Natural killer cell (primary cell): ENCODE data around the gene TMEM150A. TPM values are rescaled to one million over a fixed set of nuclear protein-coding genes. Genes with fewer than 3 reads are reported as not detected.
A peak's percentile ranks its signal among the peaks of the same experiment; 100 is the strongest.

ENCODE experiments used
- ATAC-seq, 3 donors: fragments of 150-1000 bp in 2 of 3; fragments of 200-7000 bp in 1 of 3; cut with Tn5 transposase; 1 replicate in 1 of 3; 2 replicates in 2 of 3; pipeline ENCODE4 v1.10.0; 2021; ENCODE audit warnings: mild to moderate bottlenecking in 2 of 3, moderate library complexity in 2 of 3
- DNase-seq, 2 donors: peaks; one replicate each; pipeline versions ENCODE4 v3.0.0 to v3.0.0-alpha.2; 2013 to 2021; ENCODE audit warnings: mixed read lengths in 1 of 2
- H3K27ac ChIP-seq: one replicate; pipeline ENCODE4 v1.5.1; 2013; ENCODE audit warnings: mild to moderate bottlenecking, low read length
- H3K27me3 ChIP-seq: one replicate; pipeline ENCODE4 v1.6.1; 2013; ENCODE audit warnings: low read length; ENCODE audit not compliant: control insufficient read depth, insufficient read depth
- H3K36me3 ChIP-seq: one replicate; pipeline ENCODE4 v1.6.1; 2013; ENCODE audit warnings: low read length; ENCODE audit not compliant: control insufficient read depth, insufficient read depth
- H3K4me1 ChIP-seq: one replicate; pipeline ENCODE4 v1.6.1; 2013; ENCODE audit warnings: low read length; ENCODE audit not compliant: control insufficient read depth, insufficient read depth
- H3K4me3 ChIP-seq: one replicate; pipeline ENCODE4 v1.5.1; 2013; ENCODE audit warnings: low read length
- H3K9me3 ChIP-seq: one replicate; pipeline ENCODE4 v1.6.1; 2013; ENCODE audit warnings: low read length; ENCODE audit not compliant: control insufficient read depth, insufficient read depth
- H3K27ac Mint-ChIP-seq, 2 donors: one replicate each; pipeline ENCODE4 v1.8.0; 2022; ENCODE audit warnings: mild to moderate bottlenecking in 2 of 2, mixed read lengths in 2 of 2, moderate library complexity in 1 of 2
- H3K27me3 Mint-ChIP-seq, 2 donors: one replicate each; pipeline ENCODE4 v1.8.0; 2022; ENCODE audit warnings: low read depth in 2 of 2, mixed read lengths in 2 of 2
- H3K36me3 Mint-ChIP-seq: one replicate; pipeline ENCODE4 v1.8.0; 2022; ENCODE audit warnings: mixed read lengths
- H3K4me1 Mint-ChIP-seq, 2 donors: one replicate each; pipeline ENCODE4 v1.8.0; 2022; ENCODE audit warnings: mixed read lengths in 2 of 2
- H3K4me3 Mint-ChIP-seq: one replicate; pipeline ENCODE4 v1.8.0; 2022; ENCODE audit warnings: mild to moderate bottlenecking, moderate library complexity, mixed read lengths
- H3K9me3 Mint-ChIP-seq, 2 donors: one replicate each; pipeline ENCODE4 v1.8.0; 2022; ENCODE audit warnings: mixed read lengths in 2 of 2
- WGBS: methylation state at CpG from one replicate; pipeline ENCODE4 v1.1.7; 2013; ENCODE audit warnings: missing lambda C conversion rate; ENCODE audit not compliant: insufficient coverage; 5-methylcytosine and 5-hydroxymethylcytosine counted together
- intact Hi-C: fragments of 100-400 bp; cut with micrococcal nuclease; formaldehyde crosslinking; loops from one replicate; pipeline ENCODE4 v1.14.2; 2022
- total RNA-seq, 4 donors: library from RNA; stranded (reverse); fragments of 120-200 nt in 1 of 4; gene quantifications; one replicate each; pipeline versions ENCODE4 v1.2.3 to v1.2.4, GENCODE V29; 2013 to 2022
- TF ChIP-seq, protein P1 (sequence below): fragments of 200-600 bp; IDR thresholded peaks from one replicate; pipeline ENCODE4 v1.8.0; 2022; ENCODE audit warnings: antibody characterized with exemption

TMEM150A gene
- total RNA-seq, 3 donors from 2014 or later (not counting 1 experiment from before 2014, with no cell fraction given), result 10.4 to 13.3 (median 10.9) TPM

DNA sequence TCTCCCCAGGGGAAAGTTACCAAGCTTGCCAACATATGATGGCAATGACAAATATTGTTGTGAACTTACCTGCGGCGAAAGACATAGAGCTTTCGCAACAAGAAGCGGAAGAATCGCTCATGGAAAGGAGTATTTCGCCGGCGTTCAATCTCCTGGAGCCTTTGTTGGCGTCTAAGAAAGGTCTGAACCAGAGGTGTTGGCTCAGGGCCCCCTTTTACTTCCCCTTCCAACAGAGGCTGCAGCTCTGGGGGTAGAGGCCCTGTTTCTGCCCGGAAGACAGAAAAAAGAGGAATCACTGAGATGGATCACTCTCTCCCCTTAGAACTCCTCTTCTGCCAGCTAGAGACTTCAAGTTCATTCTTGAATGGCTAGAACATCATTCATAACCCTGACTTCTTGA lies 52.0 kb downstream of the TMEM150A start:
- Histone ChIP-seq H3K36me3 (peaks cover 50% of the 10 kb centered on the region), H3K4me3 (no peak overlapping the region), H3K27me3 (no peaks in the 10 kb centered on the region), H3K9me3 (no peaks in the 10 kb centered on the region), H3K27ac (no peak overlapping the region), H3K4me1 (no peaks in the 10 kb centered on the region)
- Mint-ChIP-seq H3K4me1 (peaks cover 0 to 9% of the 10 kb centered on the region in 2 donors), H3K9me3 (no peaks in the 10 kb centered on the region), H3K4me3 (no peak overlapping the region), H3K36me3 (no peaks in the 10 kb centered on the region), H3K27ac (no peak overlapping the region), H3K27me3 (no peaks in the 10 kb centered on the region)
- TF ChIP-seq, protein P1, sequence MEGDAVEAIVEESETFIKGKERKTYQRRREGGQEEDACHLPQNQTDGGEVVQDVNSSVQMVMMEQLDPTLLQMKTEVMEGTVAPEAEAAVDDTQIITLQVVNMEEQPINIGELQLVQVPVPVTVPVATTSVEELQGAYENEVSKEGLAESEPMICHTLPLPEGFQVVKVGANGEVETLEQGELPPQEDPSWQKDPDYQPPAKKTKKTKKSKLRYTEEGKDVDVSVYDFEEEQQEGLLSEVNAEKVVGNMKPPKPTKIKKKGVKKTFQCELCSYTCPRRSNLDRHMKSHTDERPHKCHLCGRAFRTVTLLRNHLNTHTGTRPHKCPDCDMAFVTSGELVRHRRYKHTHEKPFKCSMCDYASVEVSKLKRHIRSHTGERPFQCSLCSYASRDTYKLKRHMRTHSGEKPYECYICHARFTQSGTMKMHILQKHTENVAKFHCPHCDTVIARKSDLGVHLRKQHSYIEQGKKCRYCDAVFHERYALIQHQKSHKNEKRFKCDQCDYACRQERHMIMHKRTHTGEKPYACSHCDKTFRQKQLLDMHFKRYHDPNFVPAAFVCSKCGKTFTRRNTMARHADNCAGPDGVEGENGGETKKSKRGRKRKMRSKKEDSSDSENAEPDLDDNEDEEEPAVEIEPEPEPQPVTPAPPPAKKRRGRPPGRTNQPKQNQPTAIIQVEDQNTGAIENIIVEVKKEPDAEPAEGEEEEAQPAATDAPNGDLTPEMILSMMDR, result no peak
- ATAC-seq (no peak), DNase-seq (no peak)
- WGBS, result 63% methylated on average over 10 of the region's 10 CpGs
- intact Hi-C loops, result no loop called here

DNA sequence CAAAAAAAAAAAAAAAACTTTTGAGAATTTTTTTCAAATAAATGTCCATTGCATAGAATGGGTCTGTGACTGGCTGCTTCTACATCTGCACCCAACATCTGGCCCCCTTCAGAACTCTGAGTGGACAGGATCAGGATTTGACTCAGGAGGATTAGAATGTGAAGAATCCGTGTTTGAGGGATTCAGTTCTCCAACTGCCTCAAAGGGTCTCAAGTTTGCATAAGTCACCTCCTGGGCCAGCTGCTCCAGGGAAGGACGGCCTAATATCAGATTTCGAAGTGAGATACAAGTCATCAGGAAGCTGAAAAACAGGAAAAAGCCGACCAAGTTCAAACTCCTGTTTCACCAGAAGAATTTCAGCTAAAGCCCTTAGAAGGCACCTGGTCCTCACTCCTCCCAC lies 52.7 kb downstream of the TMEM150A start:
- H3K27me3 Mint-ChIP-seq, result no peaks in the 10 kb centered on the region
- no peak overlapping the region for H3K27ac Mint-ChIP-seq
- DNase-seq, result no peak
- WGBS, result 74% methylated on average over 4 of the region's 4 CpGs
- Histone ChIP-seq H3K27ac (no peak overlapping the region), H3K36me3 (peaks cover 49% of the 10 kb centered on the region), H3K4me1 (no peaks in the 10 kb centered on the region), H3K9me3 (no peaks in the 10 kb centered on the region), H3K4me3 (no peak overlapping the region), H3K27me3 (no peaks in the 10 kb centered on the region)
- no peak overlapping the region for H3K4me3 Mint-ChIP-seq
- TF ChIP-seq, protein P1, result no peak
- no peaks in the 10 kb centered on the region for H3K9me3 Mint-ChIP-seq
- peaks cover 0 to 9% of the 10 kb centered on the region in 2 donors for H3K4me1 Mint-ChIP-seq
- intact Hi-C loops, result no loop called here
- H3K36me3 Mint-ChIP-seq, result no peaks in the 10 kb centered on the region
- ATAC-seq, result no peak

- 97% methylated on average over 10 of the region's 10 CpGs for WGBS
- Mint-ChIP-seq H3K36me3 (peaks cover 5% of the 10 kb centered on the region), H3K4me1 (peaks cover 4 to 6% of the 10 kb centered on the region in 2 donors), H3K9me3 (no peaks in the 10 kb centered on the region), H3K27me3 (no peaks in the 10 kb centered on the region), H3K27ac (no peak overlapping the region), H3K4me3 (no peak overlapping the region)
- ATAC-seq (no peak), DNase-seq (no peak)
- intact Hi-C loops, result no loop called here
- H3K4me3 ChIP-seq, result no peak overlapping the region
- H3K4me1 ChIP-seq, result no peaks in the 10 kb centered on the region
- H3K9me3 ChIP-seq, result no peaks in the 10 kb centered on the region
- H3K36me3 ChIP-seq, result peaks cover 52% of the 10 kb centered on the region
- no peaks in the 10 kb centered on the region for H3K27me3 ChIP-seq
- H3K27ac ChIP-seq, result no peak overlapping the region
- TF ChIP-seq, protein P1, result no peak
These were observed 53.4 kb downstream of the TMEM150A start for GRCh38 chr2:85549095-85549494.

DNA sequence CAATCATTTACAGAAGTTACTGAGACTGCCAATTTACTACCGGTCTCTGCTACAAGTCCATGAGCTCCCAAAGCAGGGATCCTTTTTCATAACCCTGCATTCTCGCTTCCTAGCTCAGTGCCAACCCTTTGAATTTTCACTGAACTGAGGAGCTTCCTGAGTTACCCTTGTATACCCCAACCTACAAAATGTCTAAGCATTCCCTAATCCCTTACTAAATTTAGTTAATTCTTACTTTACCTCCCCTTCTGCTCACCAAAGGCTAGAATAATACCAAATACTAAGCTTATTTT lies 53.9 kb downstream of the TMEM150A start:
- no peak overlapping the region for H3K4me3 Mint-ChIP-seq
- no peaks in the 10 kb centered on the region for H3K27me3 ChIP-seq
- peaks cover 5 to 6% of the 10 kb centered on the region in 2 donors for H3K4me1 Mint-ChIP-seq
- H3K4me3 ChIP-seq, result no peak overlapping the region
- ATAC-seq (no peak), DNase-seq (no peak)
- WGBS, result 91% methylated on average over 2 of the region's 2 CpGs
- H3K4me1 ChIP-seq, result no peaks in the 10 kb centered on the region
- H3K27ac Mint-ChIP-seq, result peak overlapping the region in 1 of 2 donors; percentile 32
- H3K9me3 ChIP-seq, result no peaks in the 10 kb centered on the region
- H3K9me3 Mint-ChIP-seq, result no peaks in the 10 kb centered on the region
- peaks cover 53% of the 10 kb centered on the region for H3K36me3 ChIP-seq
- intact Hi-C loops, result no loop called here
- peaks cover 8% of the 10 kb centered on the region for H3K36me3 Mint-ChIP-seq
- TF ChIP-seq, protein P1, result no peak
- no peaks in the 10 kb centered on the region for H3K27me3 Mint-ChIP-seq
- H3K27ac ChIP-seq, result no peak overlapping the region
